Hepatocyte (in vitro differentiated cells): ENCODE data around the gene NCBP3. TPM values are rescaled to one million over a fixed set of nuclear protein-coding genes. Genes with fewer than 3 reads are reported as not detected.

ENCODE experiments used
- DNase-seq: peaks from one replicate; pipeline ENCODE4 v3.0.0-alpha.2; 2016; ENCODE audit warnings: low spot score
- H2AFZ ChIP-seq: fragments of 200-600 bp; sonication (generic); 2 replicates; pipeline ENCODE4 v1.6.0; 2016; ENCODE audit warnings: antibody characterized with exemption, mild to moderate bottlenecking
- H3K27ac ChIP-seq: fragments of 200-600 bp; sonication (generic); 2 replicates; pipeline ENCODE4 v1.5.1; 2016; ENCODE audit warnings: mild to moderate bottlenecking
- H3K27me3 ChIP-seq: fragments of 200-600 bp; sonication (generic); 2 replicates; pipeline ENCODE4 v1.6.1; 2016
- H3K36me3 ChIP-seq: fragments of 200-600 bp; sonication (generic); replicated peaks from 2 replicates; pipeline ENCODE4 v1.5.1; 2016; ENCODE audit warnings: low read depth; ENCODE audit not compliant: insufficient read depth
- H3K4me1 ChIP-seq: fragments of 200-600 bp; sonication (generic); 2 replicates; pipeline ENCODE4 v1.5.1; 2016; ENCODE audit warnings: mild to moderate bottlenecking, moderate library complexity; ENCODE audit not compliant: insufficient read depth
- H3K4me2 ChIP-seq: fragments of 200-600 bp; sonication (generic); 2 replicates; pipeline ENCODE4 v1.6.0; 2016
- H3K4me3 ChIP-seq: fragments of 200-600 bp; sonication (generic); 2 replicates; pipeline ENCODE4 v1.5.1; 2016; ENCODE audit warnings: mild to moderate bottlenecking
- H3K79me2 ChIP-seq: fragments of 200-600 bp; sonication (generic); 2 replicates; pipeline ENCODE4 v1.6.0; 2017; ENCODE audit warnings: mild to moderate bottlenecking
- H3K9me2 ChIP-seq: fragments of 200-600 bp; sonication (generic); replicated peaks from 2 replicates; pipeline ENCODE4 v1.6.0; 2017; ENCODE audit warnings: mild to moderate bottlenecking; ENCODE audit not compliant: insufficient read depth
- H3K9me3 ChIP-seq: fragments of 200-600 bp; sonication (generic); 2 replicates; pipeline ENCODE4 v1.5.1; 2016; ENCODE audit warnings: low read depth, mild to moderate bottlenecking
- H4K20me1 ChIP-seq: fragments of 200-600 bp; sonication (generic); 2 replicates; pipeline ENCODE4 v1.6.0; 2016; ENCODE audit warnings: mild to moderate bottlenecking; ENCODE audit not compliant: insufficient read depth, poor library complexity, severe bottlenecking
- EZH2 ChIP-seq: fragments of 200-600 bp; sonication (generic); IDR thresholded peaks from 2 replicates; pipeline ENCODE4 v1.6.1; 2016; ENCODE audit warnings: antibody characterized with exemption, mild to moderate bottlenecking, borderline replicate concordance
- EZH2phosphoT487 ChIP-seq: fragments of 200-600 bp; sonication (generic); IDR thresholded peaks from one replicate; pipeline ENCODE4 v1.6.1; 2018; ENCODE audit warnings: antibody characterized with exemption, mild to moderate bottlenecking, low read depth, moderate library complexity; ENCODE audit not compliant: unreplicated experiment, severe bottlenecking
- WGBS: methylation state at CpG from one replicate; pipeline ENCODE4 v1.1.6; 2016; ENCODE audit warnings: low lambda C conversion rate; ENCODE audit errors: missing lambda C conversion rate; 5-methylcytosine and 5-hydroxymethylcytosine counted together
- polyA plus RNA-seq: library from polyadenylated mRNA; unstranded; fragments of >200 nt; fragmentation: Nextera tagmentation; extraction: Ambion mirVana; gene quantifications from 2 replicates; pipeline ENCODE4 v1.2.1, GENCODE V29; 2016
- total RNA-seq: library from RNA; depleted of rRNA; stranded (reverse); fragments of >200 nt; gene quantifications from 2 replicates; pipeline ENCODE4 v1.2.3, GENCODE V29; 2014
- TF ChIP-seq, protein P1 (sequence below): fragments of 200-600 bp; sonication (generic); IDR thresholded peaks from 2 replicates; pipeline ENCODE4 v1.5.1; 2016; ENCODE audit warnings: antibody characterized with exemption, mild to moderate bottlenecking; ENCODE audit not compliant: poor library complexity

NCBP3 gene
- total and polyA plus RNA-seq, 2 experiments from 2014 or later = 20.6 to 31.8 TPM

DNA sequence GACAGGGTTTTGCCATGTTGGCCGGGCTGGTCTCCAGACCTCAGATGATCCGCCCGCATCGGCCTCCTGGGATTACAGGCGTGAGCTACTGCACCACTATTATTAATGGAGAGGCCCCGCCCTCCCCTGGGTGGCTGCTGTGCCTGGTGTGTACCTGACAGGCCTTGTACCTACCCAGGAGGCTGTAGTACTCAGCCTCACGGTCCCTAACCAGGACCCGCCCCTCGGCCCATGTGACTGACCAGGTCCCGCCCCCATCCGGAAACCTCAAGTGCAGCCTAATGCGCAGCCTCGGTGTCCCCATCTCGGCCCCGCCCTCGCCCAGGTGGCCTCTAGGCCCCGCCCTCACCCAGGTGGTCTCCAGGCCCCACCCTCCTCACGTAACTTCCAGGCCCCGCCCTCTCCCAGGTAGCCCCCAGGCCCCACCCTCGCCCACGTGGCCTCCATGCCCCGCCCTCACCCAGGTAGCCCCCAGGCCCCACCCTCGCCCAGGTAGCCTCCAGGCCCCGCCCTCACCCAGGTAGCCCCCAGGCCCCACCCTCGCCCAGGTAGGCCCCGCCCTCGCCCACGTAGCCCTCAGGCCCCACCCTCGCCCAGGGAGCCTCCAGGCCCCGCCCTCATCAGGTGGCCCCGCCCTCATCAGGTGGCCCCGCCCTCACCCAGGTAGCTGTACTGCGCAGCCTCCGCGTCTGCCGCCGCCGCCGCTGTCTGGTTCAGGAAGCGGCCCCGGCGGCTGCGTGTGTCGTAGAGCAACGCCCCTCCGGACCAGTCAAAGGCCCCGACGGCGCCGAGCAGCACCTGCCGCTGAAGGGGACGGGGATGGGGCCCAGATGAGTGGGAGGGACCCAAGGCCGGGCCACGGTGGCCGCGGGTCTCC, 91.3 kb downstream of the NCBP3 start:
- Histone ChIP-seq H3K79me2 (no peaks in the 10 kb centered on the region), H3K27ac (peak overlapping the region; percentile 93), H3K9me2 (no peaks in the 10 kb centered on the region), H2AFZ (peak overlapping the region; percentile 99), H3K4me1 (no peaks in the 10 kb centered on the region), H3K36me3 (no peaks in the 10 kb centered on the region), H3K27me3 (no peaks in the 10 kb centered on the region), H3K4me3 (peak overlapping the region; percentile 61), H3K9me3 (no peaks in the 10 kb centered on the region), H4K20me1 (no peaks in the 10 kb centered on the region), H3K4me2 (peak overlapping the region; percentile 93)
- 11% methylated on average over 30 of the region's 56 CpGs for WGBS
- TF ChIP-seq, protein P1, sequence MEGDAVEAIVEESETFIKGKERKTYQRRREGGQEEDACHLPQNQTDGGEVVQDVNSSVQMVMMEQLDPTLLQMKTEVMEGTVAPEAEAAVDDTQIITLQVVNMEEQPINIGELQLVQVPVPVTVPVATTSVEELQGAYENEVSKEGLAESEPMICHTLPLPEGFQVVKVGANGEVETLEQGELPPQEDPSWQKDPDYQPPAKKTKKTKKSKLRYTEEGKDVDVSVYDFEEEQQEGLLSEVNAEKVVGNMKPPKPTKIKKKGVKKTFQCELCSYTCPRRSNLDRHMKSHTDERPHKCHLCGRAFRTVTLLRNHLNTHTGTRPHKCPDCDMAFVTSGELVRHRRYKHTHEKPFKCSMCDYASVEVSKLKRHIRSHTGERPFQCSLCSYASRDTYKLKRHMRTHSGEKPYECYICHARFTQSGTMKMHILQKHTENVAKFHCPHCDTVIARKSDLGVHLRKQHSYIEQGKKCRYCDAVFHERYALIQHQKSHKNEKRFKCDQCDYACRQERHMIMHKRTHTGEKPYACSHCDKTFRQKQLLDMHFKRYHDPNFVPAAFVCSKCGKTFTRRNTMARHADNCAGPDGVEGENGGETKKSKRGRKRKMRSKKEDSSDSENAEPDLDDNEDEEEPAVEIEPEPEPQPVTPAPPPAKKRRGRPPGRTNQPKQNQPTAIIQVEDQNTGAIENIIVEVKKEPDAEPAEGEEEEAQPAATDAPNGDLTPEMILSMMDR = no peak
- TF ChIP-seq EZH2 (no peak), EZH2phosphoT487 (no peak)
- peak; percentile 96 for DNase-seq

- Histone ChIP-seq H3K27ac (no peak overlapping the region), H4K20me1 (no peaks in the 10 kb centered on the region), H3K36me3 (no peaks in the 10 kb centered on the region), H2AFZ (no peak overlapping the region), H3K4me2 (peak overlapping the region; percentile 93), H3K9me2 (no peaks in the 10 kb centered on the region), H3K4me1 (no peaks in the 10 kb centered on the region), H3K79me2 (no peaks in the 10 kb centered on the region), H3K9me3 (no peaks in the 10 kb centered on the region), H3K4me3 (no peak overlapping the region), H3K27me3 (no peaks in the 10 kb centered on the region)
- 91% methylated on average over 18 of the region's 18 CpGs for WGBS
- DNase-seq = no peak
- no peak for TF ChIP-seq EZH2phosphoT487
- no peak for TF ChIP-seq EZH2
- TF ChIP-seq, protein P1 = no peak
Observed at GRCh38 chr17:3754066-3754457, 92.0 kb downstream of the NCBP3 start.

DNA sequence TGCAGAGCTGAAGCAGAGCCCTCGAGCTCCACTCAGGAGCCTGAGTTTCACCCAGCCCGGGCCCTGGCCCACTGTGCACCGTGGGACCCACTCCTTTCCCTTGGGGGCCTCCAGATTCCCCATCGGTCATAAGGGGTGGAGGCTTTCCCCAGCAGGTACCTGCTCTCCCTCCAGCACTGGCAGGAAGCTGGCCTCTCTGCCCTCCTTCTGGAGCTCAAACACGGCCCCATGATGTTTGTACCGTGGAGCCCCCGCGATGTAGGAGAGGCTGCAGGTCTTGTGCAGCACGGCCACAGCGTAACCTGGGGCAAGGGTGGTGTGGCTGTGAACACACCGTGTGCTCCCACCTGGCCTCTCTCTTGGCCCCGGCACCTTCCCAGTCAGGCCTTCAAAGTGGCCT, 92.4 kb downstream of the NCBP3 start:
- Histone ChIP-seq H2AFZ (no peak overlapping the region), H3K4me2 (no peak overlapping the region), H3K36me3 (no peaks in the 10 kb centered on the region), H3K27me3 (no peaks in the 10 kb centered on the region), H4K20me1 (no peaks in the 10 kb centered on the region), H3K9me3 (no peaks in the 10 kb centered on the region), H3K9me2 (no peaks in the 10 kb centered on the region), H3K4me3 (no peak overlapping the region), H3K4me1 (no peaks in the 10 kb centered on the region), H3K27ac (no peak overlapping the region), H3K79me2 (no peaks in the 10 kb centered on the region)
- no peak for DNase-seq
- TF ChIP-seq EZH2 (no peak), EZH2phosphoT487 (no peak)
- TF ChIP-seq, protein P1 = no peak
- 84% methylated on average over 12 of the region's 12 CpGs for WGBS

Other genes with a start within 250 kb of the NCBP3 start
- gene TRPV1, start 236.8 kb downstream of the NCBP3 start, total RNA-seq = 3.7 and 6.2 TPM in 2 replicates
- 4.8 and 6.2 TPM in 2 replicates for gene TRPV1, start 236.8 kb downstream of the NCBP3 start, polyA plus RNA-seq
- gene SHPK, start 210.0 kb downstream of the NCBP3 start, total RNA-seq = 14.1 and 14.9 TPM in 2 replicates
- 9.1 and 11.2 TPM in 2 replicates for gene SHPK, start 210.0 kb downstream of the NCBP3 start, polyA plus RNA-seq
- gene CTNS, start 209.5 kb downstream of the NCBP3 start, total RNA-seq = 28.1 and 28.7 TPM in 2 replicates
- gene CTNS, start 209.5 kb downstream of the NCBP3 start, polyA plus RNA-seq = 23.7 and 26.0 TPM in 2 replicates
- gene TAX1BP3, start 177.7 kb downstream of the NCBP3 start, total RNA-seq = 208 and 218 TPM in 2 replicates
- 357 and 387 TPM in 2 replicates for gene TAX1BP3, start 177.7 kb downstream of the NCBP3 start, polyA plus RNA-seq
- gene EMC6, start 177.4 kb downstream of the NCBP3 start, total RNA-seq = 40.9 and 42.7 TPM in 2 replicates
- 117 and 130 TPM in 2 replicates for gene EMC6, start 177.4 kb downstream of the NCBP3 start, polyA plus RNA-seq
- gene P2RX5, start 150.1 kb downstream of the NCBP3 start, total RNA-seq = 0.36 TPM in 1 of 2 replicates, not detected in the other
- gene P2RX5, start 150.1 kb downstream of the NCBP3 start, polyA plus RNA-seq = 0.32 TPM in 1 of 2 replicates, not detected in the other
- 1.3 and 1.5 TPM in 2 replicates for gene HASPIN, start 122.3 kb downstream of the NCBP3 start, total RNA-seq
- 0.54 and 1.1 TPM in 2 replicates for gene HASPIN, start 122.3 kb downstream of the NCBP3 start, polyA plus RNA-seq
- gene ITGAE, start 45.1 kb downstream of the NCBP3 start, total RNA-seq = 28.1 and 46.7 TPM in 2 replicates
- gene ITGAE, start 45.1 kb downstream of the NCBP3 start, polyA plus RNA-seq = 53.0 and 77.0 TPM in 2 replicates
- 2.6 and 5.1 TPM in 2 replicates for gene CAMKK1, start 46.8 kb upstream of the NCBP3 start, total RNA-seq
- gene CAMKK1, start 46.8 kb upstream of the NCBP3 start, polyA plus RNA-seq = 4.4 and 5.7 TPM in 2 replicates
- 0.20 and 0.50 TPM in 2 replicates for gene P2RX1, start 70.2 kb upstream of the NCBP3 start, total RNA-seq
- gene P2RX1, start 70.2 kb upstream of the NCBP3 start, polyA plus RNA-seq = 1.8 and 2.3 TPM in 2 replicates
- 2.4 and 4.1 TPM in 2 replicates for gene ATP2A3, start 118.2 kb upstream of the NCBP3 start, total RNA-seq
- 2.2 and 4.5 TPM in 2 replicates for gene ATP2A3, start 118.2 kb upstream of the NCBP3 start, polyA plus RNA-seq